GM12892 (cell line): Measurements from ENCODE around the gene GPR61.

Experiments
- DNase-seq: peaks from one replicate; pipeline ENCODE4 v3.0.0; 2011; ENCODE audit not compliant: insufficient read length
- FAIRE-seq: peaks from 2 replicates; lab custom pipeline; 2011; peaks lifted over from hg19 to GRCh38; lab: Jason Lieb, UNC
- POLR2A ChIP-seq: IDR thresholded peaks from 2 replicates; pipeline ENCODE4 v1.6.1; 2011; ENCODE audit warnings: low read depth, low read length, control low read depth
- POLR2AphosphoS5 ChIP-seq: IDR thresholded peaks from 2 replicates; pipeline ENCODE4 v1.6.1; 2011; ENCODE audit warnings: low read depth, low read length, control low read depth
- TAF1 ChIP-seq: IDR thresholded peaks from 2 replicates; pipeline ENCODE4 v1.6.1; 2011; ENCODE audit warnings: low read depth, mild to moderate bottlenecking, control low read depth, low read length, borderline replicate concordance

GPR61 gene

GRCh38 chr1:109543283-109543987 is 3.8 kb downstream of the GPR61 start:
- TF ChIP-seq POLR2A (no peak), POLR2AphosphoS5 (no peak), TAF1 (no peak)
- DNase-seq: no peak
- FAIRE-seq: no peak

DNA sequence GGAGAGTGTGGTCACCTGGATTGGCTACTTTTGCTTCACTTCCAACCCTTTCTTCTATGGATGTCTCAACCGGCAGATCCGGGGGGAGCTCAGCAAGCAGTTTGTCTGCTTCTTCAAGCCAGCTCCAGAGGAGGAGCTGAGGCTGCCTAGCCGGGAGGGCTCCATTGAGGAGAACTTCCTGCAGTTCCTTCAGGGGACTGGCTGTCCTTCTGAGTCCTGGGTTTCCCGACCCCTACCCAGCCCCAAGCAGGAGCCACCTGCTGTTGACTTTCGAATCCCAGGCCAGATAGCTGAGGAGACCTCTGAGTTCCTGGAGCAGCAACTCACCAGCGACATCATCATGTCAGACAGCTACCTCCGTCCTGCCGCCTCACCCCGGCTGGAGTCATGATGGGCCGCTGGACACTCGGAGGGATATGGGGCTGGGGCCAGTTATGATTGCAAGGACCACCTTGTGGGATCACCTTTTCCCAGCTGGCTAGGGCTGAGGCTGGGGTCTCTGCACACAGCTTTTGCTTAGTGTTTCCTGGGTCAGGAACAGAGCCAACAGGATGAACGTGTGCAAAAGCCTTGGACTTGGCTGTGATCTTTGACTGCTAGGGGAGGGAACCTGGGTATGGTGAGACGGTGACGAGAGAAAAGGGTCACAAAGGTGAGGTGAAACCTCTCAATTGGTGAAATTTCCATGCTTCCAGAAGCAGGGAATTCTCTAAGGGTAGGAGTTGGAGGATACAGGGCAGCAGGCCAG is 4.5 kb downstream of the GPR61 start:
- FAIRE-seq (no peak), DNase-seq (no peak)
- TF ChIP-seq TAF1 (no peak), POLR2A (no peak), POLR2AphosphoS5 (no peak)

GRCh38 chr1:109546311-109547109 is 6.8 kb downstream of the GPR61 start:
- FAIRE-seq: peak; percentile 92
- DNase-seq: peak; percentile 77
- peak; percentile 6; the same call in 1 of the 2 replicates for TF ChIP-seq POLR2A
- TF ChIP-seq TAF1: no peak
- no peak for TF ChIP-seq POLR2AphosphoS5

GRCh38 chr1:109547463-109548320 is 8.0 kb downstream of the GPR61 start:
- FAIRE-seq: peak; percentile 58
- DNase-seq: no peak
- TF ChIP-seq POLR2A (no peak), POLR2AphosphoS5 (no peak), TAF1 (no peak)

DNA sequence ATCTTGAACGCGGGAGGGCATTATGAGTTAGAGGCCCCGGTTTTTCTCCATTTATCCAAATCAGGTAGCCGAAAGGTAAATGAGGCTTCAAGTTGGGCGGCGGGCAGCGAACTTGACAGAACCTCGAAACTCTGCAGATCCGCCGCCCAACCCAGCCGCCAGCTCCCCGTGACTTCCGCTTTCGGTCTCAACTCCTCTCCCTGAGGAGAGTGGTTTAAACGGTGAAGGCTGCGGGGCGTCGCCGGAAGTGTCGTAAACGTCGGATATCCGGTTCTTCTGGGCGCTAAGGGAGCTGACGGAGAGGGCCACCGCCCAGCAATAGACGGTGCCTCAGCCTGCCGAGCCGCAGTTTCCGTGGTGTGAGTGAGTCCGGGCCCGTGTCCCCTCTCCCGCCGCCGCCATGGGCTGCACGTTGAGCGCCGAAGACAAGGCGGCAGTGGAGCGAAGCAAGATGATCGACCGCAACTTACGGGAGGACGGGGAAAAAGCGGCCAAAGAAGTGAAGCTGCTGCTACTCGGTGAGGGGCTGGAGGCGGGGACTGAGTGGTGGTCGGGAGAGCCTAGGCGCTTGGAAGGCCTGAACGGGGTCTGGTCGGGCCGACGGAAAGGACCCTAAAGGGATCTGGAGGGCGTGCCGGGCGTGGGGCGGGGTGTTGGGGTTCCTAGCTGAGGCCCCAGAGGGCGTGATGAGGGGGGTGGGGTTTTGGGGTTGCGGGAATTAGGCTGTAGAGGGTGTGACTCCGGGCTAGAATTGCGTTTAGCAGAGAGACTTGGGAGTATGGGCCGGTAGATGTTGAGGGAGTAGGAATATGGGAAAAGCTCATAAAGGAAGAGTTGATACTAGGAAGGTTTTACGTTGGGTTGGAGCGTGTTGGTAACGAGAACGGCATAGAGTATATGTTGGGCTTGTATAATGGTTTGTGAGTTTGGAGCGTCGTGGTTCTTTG is 8.9 kb downstream of the GPR61 start, which contains the start of gene GNAI3:
Gene GNAI3, plus strand, starts transcription at position 295 of the 947 bp plus-strand sequence. Its CDS starts 106 bp downstream, at position 401.
- peak; percentile 94 for FAIRE-seq
- DNase-seq: peak; percentile 86
- TF ChIP-seq TAF1: peak; percentile 86
- peak; percentile 96 for TF ChIP-seq POLR2A
- peak; percentile 92 for TF ChIP-seq POLR2AphosphoS5

DNA sequence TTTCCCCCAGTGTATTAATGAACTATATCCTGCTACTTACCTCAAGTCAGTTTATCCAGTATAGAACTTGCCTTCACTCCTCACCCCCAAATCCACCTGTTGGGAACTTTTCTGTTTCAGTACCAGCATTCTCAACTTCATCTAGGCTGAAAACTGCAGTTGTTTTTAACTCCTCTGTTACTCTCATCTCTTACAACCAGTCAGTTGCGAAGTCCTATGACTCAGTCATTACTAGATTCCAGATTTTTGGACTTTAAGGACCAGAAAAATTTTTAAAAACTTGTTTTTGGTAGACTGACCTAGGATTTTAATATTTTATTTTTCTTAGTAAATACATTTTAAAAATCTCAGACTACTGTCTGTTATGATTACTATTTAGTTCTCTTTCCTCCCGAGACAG is 16.9 kb downstream of the GPR61 start:
- TF ChIP-seq POLR2AphosphoS5: no peak
- TF ChIP-seq POLR2A: no peak
- no peak for TF ChIP-seq TAF1
- no peak for FAIRE-seq
- DNase-seq: no peak

GRCh38 chr1:109557520-109557919 is 17.8 kb downstream of the GPR61 start:
- FAIRE-seq: no peak
- TF ChIP-seq POLR2AphosphoS5 (no peak), POLR2A (no peak), TAF1 (no peak)
- DNase-seq: no peak

DNA sequence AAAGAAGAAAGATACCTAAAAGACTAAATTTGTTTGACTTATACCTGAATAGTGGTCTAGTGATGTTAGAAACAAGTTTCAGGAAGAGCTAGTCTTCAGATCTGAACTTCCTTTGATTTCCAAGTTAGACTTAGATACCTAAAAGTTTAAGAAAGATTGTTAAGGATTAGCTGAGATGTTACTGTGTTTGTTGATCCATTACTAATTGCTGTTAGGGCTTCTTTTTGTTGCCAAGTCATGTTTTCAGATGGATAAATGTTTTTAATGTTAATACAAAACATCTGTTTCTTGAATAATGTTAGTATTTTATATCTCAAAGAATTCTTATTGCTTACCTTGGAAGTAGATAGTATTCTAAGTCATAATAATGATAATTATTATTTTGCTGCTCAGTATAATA is 20.3 kb downstream of the GPR61 start:
- TF ChIP-seq POLR2AphosphoS5 (no peak), TAF1 (no peak), POLR2A (no peak)
- FAIRE-seq (no peak), DNase-seq (no peak)

- no peak for DNase-seq
- no peak for TF ChIP-seq TAF1
- no peak for TF ChIP-seq POLR2A
- no peak for TF ChIP-seq POLR2AphosphoS5
- no peak for FAIRE-seq
Observed at GRCh38 chr1:109564194-109564878, 24.7 kb downstream of the GPR61 start.
